ENCODE measurements around the gene SCEL.

DNA sequence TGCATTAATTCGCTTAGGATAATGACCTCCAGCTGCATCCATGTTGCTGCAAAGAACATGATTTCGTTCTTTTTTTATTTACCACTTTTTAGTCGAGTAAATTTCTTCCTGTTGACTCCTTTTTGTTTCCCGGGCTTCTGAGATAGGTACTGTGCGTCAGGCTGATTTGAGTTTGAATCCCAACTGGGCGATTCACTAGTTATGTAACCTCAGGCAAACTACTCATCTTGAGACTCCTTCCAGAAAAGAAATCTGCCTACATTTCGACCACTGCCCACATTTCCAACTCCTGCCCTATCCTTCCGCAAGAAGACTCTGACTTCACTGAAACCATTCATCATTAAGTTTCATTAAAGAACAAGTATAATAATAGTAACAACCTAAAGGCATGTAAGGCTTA is 8.2 kb downstream of the SCEL start:
- TF ChIP-seq, protein P1, sequence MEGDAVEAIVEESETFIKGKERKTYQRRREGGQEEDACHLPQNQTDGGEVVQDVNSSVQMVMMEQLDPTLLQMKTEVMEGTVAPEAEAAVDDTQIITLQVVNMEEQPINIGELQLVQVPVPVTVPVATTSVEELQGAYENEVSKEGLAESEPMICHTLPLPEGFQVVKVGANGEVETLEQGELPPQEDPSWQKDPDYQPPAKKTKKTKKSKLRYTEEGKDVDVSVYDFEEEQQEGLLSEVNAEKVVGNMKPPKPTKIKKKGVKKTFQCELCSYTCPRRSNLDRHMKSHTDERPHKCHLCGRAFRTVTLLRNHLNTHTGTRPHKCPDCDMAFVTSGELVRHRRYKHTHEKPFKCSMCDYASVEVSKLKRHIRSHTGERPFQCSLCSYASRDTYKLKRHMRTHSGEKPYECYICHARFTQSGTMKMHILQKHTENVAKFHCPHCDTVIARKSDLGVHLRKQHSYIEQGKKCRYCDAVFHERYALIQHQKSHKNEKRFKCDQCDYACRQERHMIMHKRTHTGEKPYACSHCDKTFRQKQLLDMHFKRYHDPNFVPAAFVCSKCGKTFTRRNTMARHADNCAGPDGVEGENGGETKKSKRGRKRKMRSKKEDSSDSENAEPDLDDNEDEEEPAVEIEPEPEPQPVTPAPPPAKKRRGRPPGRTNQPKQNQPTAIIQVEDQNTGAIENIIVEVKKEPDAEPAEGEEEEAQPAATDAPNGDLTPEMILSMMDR (IDR thresholded peaks at IDR 0.05; ENCODE audit: low read length): no peak
- TF ChIP-seq EZH2 (optimal IDR thresholded peaks at IDR 0.05; ENCODE audit: low read depth, low read length) (no peak), EZH2phosphoT487 (IDR thresholded peaks at IDR 0.05; ENCODE audit: low read length) (no peak)

All from MM.1S (cell line).